Pons (tissue), 1 donor: ENCODE measurements around the gene MARCHF2.
"Not testable (repeated sequence)": the region's sequence is repeated elsewhere in the genome, so short reads cannot be mapped to it uniquely, and the experiment has no call there.

Experiments used
- DNase-seq: peaks from one replicate; pipeline ENCODE4 v3.0.0-alpha.2; 2016; ENCODE audit warnings: low spot score

The MARCHF2 gene, protein sequence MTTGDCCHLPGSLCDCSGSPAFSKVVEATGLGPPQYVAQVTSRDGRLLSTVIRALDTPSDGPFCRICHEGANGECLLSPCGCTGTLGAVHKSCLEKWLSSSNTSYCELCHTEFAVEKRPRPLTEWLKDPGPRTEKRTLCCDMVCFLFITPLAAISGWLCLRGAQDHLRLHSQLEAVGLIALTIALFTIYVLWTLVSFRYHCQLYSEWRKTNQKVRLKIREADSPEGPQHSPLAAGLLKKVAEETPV

DNA sequence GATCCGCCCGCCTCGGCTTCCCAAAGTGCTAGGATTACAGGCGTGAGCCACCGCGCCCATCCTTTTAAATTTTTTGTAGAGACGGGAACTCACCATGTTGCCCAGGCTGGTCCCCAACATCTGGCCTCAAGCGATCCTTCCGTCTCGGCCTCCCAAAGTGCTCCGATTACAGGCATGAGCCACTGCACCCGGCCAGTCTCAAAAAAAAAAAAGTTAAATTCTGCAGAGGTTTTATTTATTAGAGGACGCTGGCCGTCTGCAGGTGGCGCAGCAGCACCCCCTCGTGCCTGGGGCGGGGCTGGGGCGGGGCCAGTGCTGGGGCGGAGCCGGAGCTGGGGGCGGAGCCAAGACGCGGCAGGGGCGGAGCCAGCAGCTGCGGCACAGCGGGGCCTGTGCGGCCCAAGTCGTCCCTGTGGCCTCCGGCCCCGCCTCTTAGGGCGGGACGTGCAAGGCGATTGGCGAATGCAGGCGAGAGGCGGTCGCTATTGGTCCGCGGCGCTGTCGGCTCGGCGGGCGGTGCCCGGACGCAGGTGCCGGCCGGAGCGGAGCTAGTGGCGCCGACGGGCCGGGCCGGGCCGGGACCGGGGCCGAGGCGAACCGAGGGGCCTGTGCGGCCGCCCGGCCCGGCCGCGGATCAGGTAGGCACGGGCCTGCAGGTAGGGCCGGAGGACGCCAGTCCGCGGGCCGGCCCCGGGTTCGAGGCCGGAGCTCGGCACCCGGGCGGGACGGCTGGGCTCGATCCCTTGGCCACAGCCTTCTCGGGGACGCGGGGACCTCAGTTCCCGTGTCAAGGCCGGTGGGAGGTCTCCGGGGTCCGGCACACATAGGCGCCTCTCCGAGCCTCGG is at the start of gene MARCHF2:
MARCHF2 (plus strand) TSS at position 523 of the 846 bp plus-strand sequence. CDS start 8,536 bp downstream, outside the sequence.
- DNase-seq = peak; percentile 97

DNA sequence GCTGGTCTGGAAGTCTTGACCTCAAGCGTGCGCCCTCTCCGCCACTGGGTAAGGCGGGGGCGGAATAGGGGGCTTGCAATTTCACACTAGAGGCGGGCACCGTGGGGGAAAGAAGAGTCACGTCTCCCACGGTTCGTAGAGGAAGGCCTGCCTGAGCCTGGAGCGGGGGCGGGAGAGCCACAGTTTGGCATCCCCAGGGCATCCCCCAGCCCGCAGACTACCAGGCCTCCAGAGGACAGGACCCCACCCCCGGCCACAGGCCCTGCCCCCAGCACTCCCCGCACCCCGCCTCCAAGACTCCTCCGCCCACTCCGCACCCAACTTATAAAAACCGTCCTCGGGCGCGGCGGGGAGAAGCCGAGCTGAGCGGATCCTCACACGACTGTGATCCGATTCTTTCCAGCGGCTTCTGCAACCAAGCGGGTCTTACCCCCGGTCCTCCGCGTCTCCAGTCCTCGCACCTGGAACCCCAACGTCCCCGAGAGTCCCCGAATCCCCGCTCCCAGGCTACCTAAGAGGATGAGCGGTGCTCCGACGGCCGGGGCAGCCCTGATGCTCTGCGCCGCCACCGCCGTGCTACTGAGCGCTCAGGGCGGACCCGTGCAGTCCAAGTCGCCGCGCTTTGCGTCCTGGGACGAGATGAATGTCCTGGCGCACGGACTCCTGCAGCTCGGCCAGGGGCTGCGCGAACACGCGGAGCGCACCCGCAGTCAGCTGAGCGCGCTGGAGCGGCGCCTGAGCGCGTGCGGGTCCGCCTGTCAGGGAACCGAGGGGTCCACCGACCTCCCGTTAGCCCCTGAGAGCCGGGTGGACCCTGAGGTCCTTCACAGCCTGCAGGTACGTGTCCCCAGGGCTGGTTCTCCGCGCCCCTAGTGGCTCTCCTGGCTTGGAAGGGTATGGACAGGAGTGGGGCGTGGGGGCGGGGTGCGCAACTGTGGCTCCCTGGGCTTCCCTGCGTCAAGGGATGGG is 49.0 kb upstream of the MARCHF2 start, which contains the start of gene ANGPTL4:
ANGPTL4 (plus strand) TSS at position 353 of the 969 bp plus-strand sequence; CDS start at position 520, 167 bp downstream.
- peak; percentile 49 for DNase-seq

DNA sequence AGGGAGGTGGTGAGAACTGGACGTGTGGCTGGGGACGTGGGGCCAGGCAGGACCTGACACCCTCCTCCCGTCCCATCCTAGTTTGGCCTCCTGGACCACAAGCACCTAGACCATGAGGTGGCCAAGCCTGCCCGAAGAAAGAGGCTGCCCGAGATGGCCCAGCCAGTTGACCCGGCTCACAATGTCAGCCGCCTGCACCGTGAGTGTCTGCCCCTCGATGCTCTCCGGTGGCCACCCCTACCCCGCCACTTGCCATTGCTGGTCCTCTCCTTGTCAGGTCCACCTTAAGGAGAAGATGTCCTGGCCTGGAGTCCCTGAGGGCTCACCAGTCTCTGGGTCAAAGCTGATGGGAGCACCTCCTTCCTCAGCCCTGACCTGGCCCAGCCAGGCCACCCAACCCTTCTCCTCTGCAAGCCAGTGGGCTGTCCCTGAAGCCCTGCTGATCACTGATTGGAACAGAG is 47.0 kb upstream of the MARCHF2 start:
- no peak for DNase-seq

DNA sequence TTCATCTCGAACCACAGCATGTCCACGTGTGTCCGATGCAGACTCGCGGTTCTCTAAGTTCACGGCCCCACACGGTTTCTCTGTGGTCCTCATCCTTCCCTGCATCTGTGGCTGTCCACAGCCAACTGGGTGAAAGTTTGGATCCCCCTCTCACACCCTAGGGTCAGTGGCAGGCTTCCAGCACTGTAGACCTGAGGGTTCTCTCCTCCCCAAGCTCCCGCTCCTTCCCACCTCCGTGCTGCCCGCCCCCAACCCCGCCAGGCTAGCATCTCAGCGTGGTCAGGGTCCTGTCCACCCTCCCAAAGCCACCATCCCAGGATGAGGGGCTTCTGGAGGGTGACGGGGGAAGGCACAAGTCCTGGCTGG is 46.2 kb upstream of the MARCHF2 start:
- no peak for DNase-seq

DNA sequence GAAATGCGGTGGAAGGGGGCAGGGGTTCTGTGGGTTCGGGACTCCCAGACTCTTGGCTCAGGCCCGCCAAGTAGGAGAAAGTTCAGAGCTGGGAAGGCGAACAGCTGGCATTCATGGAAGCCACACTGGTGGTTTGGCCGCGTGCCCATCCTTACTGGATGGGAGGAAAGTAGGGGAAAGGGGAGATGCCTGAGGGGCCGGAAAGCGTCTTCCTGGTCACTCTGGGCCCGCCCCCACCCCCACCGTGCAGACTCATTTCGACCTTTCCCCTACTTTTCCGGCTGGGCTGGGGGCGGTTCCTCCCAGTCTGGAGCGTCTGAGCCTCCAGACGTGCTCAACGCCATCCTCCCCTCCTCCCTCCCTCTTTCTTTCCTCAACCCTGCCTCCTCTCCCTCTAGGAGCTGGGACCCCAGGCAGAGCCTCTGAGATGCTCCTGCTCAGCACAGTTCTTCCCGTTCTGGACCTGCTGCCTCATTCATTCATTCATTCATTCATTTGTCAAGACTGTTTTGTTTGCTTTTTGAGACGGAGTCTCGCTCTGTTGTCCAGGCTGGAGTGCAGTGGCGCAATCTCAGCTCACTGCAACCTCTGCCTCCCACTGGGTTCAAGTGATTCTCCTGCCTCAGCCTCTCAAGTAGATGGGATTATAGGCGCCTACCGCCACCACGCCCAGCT is 45.6 kb upstream of the MARCHF2 start:
- DNase-seq = peak; percentile 86

DNA sequence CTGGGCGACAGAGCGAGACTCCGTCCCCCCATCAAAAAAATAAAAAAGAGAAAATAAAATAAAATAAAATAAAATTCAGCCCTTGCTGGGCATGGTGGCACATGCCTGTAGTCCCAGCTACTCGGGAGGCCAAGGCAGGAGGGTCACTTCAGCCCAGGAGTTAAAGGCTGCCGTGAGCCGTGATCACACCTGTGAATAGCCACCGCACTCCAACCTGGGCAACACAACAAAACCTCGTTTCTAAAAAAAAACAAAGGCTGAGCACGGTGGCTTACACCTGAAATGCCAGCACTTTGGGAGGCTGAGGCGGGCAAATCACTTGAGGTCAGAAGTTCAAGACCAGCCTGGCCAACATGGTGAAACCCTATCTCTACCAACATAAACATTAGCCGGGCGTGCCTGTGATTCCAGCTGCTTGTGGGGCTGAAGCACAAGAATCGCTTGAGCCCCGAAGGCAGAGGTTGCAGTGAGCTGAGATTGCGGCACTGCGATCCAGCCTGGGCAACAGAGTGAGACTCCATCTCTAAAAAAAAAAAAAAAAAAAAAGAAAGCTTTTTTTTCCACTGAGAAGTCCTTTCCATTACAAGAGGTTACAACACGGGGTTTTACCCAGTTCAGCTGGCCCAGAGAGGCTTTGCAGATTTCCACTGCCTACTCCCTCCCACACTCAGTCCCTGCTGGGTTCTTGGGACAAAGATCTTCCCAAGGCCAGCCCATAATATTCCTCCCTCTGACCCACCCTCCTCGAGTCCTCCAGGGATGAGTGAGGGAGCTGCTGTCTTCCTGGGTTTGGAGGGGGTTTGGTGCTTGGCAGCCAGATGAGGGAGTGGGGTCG is 42.7 kb upstream of the MARCHF2 start:
- DNase-seq = no peak

DNA sequence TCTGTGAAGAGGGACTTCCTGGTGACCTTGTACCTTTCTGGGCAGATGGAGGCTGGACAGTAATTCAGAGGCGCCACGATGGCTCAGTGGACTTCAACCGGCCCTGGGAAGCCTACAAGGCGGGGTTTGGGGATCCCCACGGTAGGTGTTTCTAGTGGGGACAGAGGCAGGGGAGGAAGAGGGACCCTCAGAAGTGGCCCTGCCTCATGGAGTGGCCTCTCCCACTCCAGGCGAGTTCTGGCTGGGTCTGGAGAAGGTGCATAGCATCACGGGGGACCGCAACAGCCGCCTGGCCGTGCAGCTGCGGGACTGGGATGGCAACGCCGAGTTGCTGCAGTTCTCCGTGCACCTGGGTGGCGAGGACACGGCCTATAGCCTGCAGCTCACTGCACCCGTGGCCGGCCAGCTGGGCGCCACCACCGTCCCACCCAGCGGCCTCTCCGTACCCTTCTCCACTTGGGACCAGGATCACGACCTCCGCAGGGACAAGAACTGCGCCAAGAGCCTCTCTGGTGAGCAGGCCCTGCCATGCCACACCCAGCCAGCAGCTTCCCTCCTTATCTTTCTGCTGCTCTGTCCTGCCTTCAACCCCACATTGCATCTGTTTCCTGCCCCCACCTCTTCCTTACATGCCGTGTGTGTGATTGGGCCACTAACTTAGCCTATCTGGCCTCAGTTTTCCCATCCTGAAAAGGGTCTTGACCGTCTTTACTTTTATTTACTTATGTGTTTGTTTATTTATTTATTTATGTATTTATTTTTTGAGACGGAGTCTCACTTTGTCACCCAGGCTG is 41.9 kb upstream of the MARCHF2 start:
- no peak for DNase-seq

DNA sequence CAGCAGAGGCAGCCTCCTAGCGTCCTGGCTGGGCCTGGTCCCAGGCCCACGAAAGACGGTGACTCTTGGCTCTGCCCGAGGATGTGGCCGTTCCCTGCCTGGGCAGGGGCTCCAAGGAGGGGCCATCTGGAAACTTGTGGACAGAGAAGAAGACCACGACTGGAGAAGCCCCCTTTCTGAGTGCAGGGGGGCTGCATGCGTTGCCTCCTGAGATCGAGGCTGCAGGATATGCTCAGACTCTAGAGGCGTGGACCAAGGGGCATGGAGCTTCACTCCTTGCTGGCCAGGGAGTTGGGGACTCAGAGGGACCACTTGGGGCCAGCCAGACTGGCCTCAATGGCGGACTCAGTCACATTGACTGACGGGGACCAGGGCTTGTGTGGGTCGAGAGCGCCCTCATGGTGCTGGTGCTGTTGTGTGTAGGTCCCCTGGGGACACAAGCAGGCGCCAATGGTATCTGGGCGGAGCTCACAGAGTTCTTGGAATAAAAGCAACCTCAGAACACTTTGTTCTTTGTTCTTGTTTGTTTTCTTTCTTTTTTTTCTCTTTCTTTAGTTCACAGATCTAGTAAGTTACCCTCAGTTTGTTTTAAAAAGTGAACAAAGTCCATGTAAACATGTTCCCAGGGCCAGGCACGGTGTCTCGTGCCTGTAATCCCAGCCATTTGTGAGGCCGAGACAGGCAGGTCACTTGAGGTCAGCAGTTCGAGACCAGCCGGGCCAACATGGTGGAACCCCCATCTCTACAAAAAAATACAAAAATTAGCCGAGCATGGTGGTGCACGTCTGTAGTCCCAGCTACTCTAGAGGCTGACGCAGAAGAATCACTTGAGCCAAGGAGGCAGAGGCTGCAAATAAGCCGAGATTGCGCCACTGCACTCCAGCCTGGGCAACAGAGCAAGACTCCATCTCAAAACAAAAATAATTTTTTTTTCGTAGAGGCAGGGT is 39.0 kb upstream of the MARCHF2 start:
- peak; percentile 46 for DNase-seq

DNA sequence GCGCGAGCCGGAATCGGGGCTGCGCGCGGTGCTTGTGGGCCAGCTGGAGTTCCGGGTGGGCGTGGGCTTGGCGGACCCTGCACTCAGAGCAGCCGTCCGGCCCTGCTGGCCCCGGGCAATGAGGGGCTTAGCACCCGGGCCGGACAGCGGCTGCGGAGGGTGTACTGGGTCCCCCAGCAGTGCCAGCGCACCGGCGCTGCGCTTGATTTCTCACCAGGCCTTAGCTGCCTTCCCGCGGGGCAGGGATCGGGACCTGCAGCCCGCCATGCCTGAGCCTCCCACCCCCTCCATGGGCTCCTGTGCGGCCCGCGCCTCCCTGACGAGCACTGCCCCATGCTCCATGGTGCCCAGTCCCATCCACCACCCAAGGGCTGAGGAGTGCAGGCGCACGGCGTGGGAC is 37.3 kb upstream of the MARCHF2 start:
- DNase-seq = not testable (repeated sequence)

DNA sequence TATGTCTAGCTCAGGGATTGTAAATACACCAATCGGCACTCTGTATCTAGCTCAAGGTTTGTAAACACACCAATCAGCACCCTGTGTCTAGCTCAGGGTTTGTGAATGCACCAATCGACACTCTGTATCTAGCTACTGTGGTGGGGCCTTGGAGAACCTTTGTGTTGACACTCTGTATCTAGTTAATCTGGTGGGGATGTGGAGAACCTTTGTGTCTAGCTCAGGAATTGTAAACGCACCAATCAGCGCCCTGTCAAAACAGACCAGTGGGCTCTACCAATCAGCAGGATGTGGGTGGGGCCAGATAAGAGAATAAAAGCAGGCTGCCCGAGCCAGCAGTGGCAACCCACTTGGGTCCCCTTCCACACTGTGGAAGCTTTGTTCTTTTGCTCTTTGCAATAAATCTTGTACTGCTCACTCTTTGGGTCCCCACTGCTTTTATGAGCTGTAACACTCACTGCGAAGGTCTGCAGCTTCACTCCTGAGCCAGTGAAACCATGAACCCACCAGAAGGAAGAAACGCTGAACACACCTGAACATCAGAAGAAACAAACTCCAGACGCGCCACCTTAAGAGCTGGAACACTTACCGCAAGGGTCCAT is 36.6 kb upstream of the MARCHF2 start:
- not testable (repeated sequence) for DNase-seq

DNA sequence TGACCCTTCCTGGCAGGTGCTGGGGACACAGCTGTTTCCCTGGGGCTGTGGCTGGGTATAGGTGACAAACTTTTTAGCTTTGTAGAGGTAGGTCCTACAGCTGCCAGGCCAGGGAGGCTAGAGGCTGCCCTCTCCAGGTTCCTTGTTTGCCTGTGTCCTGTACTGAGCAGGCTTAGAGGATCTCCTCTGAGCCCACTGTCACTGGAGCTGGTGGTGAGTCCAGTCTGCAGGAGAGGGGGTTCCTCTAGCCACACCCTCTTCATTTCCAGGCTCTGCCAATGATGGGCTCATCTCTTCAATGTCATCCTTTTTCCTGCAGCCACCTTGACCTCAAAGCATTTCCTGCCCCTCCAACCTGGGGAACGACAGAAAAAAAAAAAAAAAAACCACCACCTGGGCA is 35.5 kb upstream of the MARCHF2 start:
- DNase-seq = no peak

DNA sequence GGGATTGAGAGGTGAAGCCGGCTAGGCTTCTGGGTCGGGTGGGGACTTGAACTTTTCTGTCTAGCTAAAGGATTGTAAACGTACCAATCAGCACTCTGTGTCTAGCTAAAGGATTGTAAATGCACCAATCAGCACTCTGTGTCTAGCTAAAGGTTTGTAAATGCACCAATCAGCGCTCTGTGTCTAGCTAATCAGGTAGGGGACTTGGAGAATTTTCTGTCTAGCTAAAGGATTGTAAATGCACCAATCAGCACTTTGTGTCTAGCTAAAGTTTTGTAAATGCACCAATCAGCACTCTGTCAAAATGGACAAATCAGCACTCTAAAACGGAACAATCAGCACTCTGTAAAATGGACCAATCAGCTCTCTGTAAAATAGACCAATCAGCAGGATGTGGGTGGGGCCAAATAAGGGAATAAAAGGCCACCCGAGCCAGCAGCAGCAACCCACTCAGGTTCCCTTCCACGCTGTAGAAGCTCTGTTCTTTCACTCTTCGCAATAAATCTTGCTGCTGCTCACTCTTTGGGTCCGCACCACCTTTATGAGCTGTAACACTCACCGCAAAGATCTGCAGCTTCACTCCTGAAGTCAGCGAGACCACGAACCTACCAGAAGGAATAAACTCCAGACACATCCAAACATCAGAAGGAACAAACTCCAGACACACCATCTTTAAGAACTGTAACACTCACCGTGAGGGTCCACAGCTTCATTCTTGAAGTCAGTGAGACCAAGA is 33.8 kb upstream of the MARCHF2 start:
- DNase-seq = not testable (repeated sequence)

DNA sequence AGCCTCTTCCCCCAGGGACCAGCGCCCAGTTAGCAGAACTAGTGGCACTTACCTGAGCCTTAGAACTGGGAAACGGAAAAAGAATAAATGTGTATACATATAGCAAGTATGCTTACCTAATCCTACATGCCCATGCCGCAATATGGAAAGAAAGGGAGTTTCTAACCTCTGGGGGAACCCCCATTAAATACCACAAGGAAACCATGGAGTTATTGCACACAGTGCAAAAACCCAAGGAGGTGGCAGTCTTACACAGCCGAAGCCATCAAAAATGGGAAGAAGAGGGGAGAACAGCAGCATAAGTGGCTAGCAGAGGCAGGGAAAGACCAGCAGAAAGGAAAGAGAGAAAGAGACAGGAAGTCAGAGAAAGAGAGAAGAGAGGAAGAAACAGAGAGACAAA is 28.5 kb upstream of the MARCHF2 start:
- DNase-seq = not testable (repeated sequence)

DNA sequence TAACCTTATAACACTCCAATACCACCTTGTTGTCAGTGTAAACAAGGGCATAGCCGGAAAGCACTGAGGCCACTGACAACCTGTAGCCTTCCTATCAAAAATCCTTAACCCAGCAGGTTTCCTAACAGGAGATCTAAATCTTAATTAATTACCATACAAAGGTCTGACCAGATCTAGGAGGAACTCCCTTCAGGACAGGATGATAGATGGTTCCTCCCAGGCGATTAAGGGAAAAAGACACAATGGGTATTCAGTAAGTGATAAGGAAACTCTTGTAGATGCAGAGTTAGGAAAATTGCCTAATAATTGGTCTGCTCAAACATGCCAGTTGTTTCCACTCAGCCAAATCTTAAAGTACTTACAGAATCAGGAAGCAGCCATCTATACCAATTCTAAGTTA is 28.0 kb upstream of the MARCHF2 start:
- DNase-seq = not testable (repeated sequence)

DNA sequence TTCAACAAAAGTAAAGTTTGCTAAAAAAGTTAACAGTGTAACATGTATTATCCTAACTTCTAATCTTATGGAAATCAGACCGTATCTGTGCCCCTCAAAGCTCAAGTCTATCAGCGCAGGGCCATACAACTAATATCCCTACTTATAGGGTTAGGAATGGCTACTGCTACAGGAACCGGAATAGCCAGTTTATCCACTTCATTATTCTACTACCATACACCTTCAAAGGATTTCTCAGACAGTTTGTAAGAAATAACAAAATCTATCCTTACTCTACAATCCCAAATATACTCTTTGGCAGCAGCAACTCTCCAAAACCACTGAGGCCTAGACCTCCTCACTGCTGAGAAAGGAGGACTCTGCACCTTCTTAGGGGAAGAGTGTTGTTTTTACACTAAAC is 27.5 kb upstream of the MARCHF2 start:
- not testable (repeated sequence) for DNase-seq

DNA sequence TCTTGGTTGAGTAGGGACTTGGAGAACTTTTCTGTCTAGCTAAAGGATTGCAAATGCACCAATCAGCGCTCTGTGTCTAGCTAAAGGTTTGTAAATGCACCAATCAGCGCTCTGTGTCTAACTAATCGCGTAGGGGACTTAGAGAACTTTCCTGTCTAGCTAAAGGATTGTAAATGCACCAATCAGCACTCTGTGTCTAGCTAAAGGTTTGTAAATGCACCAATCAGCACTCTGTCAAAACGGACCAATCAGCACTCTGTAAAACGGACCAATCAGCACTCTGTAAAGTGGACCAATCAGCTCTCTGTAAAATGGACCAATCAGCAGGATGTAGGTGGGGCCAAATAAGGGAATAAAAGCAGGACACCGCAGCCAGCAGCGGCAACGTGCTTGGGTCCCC is 26.7 kb upstream of the MARCHF2 start:
- DNase-seq = not testable (repeated sequence)

DNA sequence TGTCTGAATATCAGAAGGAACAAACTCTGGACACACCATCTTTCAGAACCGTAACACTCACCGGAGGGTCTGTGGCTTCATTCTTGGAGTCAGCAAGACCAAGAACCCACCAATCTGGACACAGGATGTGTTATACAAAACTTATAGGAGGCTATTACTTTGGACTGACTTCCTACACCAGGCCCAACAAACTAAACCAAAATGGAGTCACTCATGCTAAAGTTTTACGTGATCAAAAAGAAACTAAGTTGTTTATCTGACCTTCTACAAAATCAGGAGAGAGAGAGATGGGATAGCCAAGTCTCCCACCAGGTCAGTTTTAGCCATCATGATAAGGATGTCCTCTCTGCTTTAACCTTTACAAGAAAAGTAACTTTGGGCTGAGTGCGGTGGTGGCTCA is 26.1 kb upstream of the MARCHF2 start:
- DNase-seq = no peak
